Measurements from ENCODE around the gene CCDC192.

CCDC192 gene

GRCh38 chr5:127911619-127912018 is 208.4 kb downstream of the CCDC192 start:
- DNase-seq (ENCODE audit: extremely low read depth in 1 of 2, low read depth in 1 of 2), result no peak

GRCh38 chr5:127912411-127912810 is 209.2 kb downstream of the CCDC192 start:
- DNase-seq (ENCODE audit: extremely low read depth in 1 of 2, low read depth in 1 of 2), result no peak

- DNase-seq (ENCODE audit: extremely low read depth in 1 of 2, low read depth in 1 of 2), result no peak
These were observed 213.8 kb downstream of the CCDC192 start for GRCh38 chr5:127916885-127917573.

GRCh38 chr5:127919006-127919796 is 216.0 kb downstream of the CCDC192 start:
- DNase-seq (ENCODE audit: extremely low read depth in 1 of 2, low read depth in 1 of 2), result no peak

- DNase-seq (ENCODE audit: extremely low read depth in 1 of 2, low read depth in 1 of 2), result no peak
These were observed 216.6 kb downstream of the CCDC192 start for GRCh38 chr5:127919818-127920217.

GRCh38 chr5:127920936-127921335 is 217.7 kb downstream of the CCDC192 start:
- DNase-seq (ENCODE audit: extremely low read depth in 1 of 2, low read depth in 1 of 2), result no peak

GRCh38 chr5:127922603-127923002 is 219.4 kb downstream of the CCDC192 start:
- no peak for DNase-seq (ENCODE audit: extremely low read depth in 1 of 2, low read depth in 1 of 2)

- DNase-seq (ENCODE audit: extremely low read depth in 1 of 2, low read depth in 1 of 2), result no peak
These were observed 220.8 kb downstream of the CCDC192 start for GRCh38 chr5:127923804-127924570.

- no peak for DNase-seq (ENCODE audit: extremely low read depth in 1 of 2, low read depth in 1 of 2)
These were observed 221.4 kb downstream of the CCDC192 start for GRCh38 chr5:127924606-127925005.

GRCh38 chr5:127925916-127926315 is 222.7 kb downstream of the CCDC192 start:
- DNase-seq (ENCODE audit: extremely low read depth in 1 of 2, low read depth in 1 of 2), result no peak

GRCh38 chr5:127926974-127927373 is 223.8 kb downstream of the CCDC192 start:
- DNase-seq (ENCODE audit: extremely low read depth in 1 of 2, low read depth in 1 of 2), result no peak

GRCh38 chr5:127928053-127928452 is 224.9 kb downstream of the CCDC192 start:
- DNase-seq (ENCODE audit: extremely low read depth in 1 of 2, low read depth in 1 of 2), result no peak

- no peak for DNase-seq (ENCODE audit: extremely low read depth in 1 of 2, low read depth in 1 of 2)
These were observed 227.1 kb downstream of the CCDC192 start for GRCh38 chr5:127930311-127930710.

GRCh38 chr5:127931396-127931795 is 228.2 kb downstream of the CCDC192 start:
- no peak for DNase-seq (ENCODE audit: extremely low read depth in 1 of 2, low read depth in 1 of 2)

- no peak for DNase-seq (ENCODE audit: extremely low read depth in 1 of 2, low read depth in 1 of 2)
These were observed 230.2 kb downstream of the CCDC192 start for GRCh38 chr5:127933348-127933747.

GRCh38 chr5:127934791-127935256 is 231.6 kb downstream of the CCDC192 start:
- no peak for DNase-seq (ENCODE audit: extremely low read depth in 1 of 2, low read depth in 1 of 2)

GRCh38 chr5:127935398-127935797 is 232.2 kb downstream of the CCDC192 start:
- DNase-seq (ENCODE audit: extremely low read depth in 1 of 2, low read depth in 1 of 2), result no peak

GRCh38 chr5:127936439-127936972 is 233.3 kb downstream of the CCDC192 start:
- no peak for DNase-seq (ENCODE audit: extremely low read depth in 1 of 2, low read depth in 1 of 2)

GRCh38 chr5:127938746-127939145 is 235.6 kb downstream of the CCDC192 start:
- DNase-seq (ENCODE audit: extremely low read depth in 1 of 2, low read depth in 1 of 2), result no peak

- DNase-seq (ENCODE audit: extremely low read depth in 1 of 2, low read depth in 1 of 2), result no peak
These were observed 237.7 kb downstream of the CCDC192 start for GRCh38 chr5:127940854-127941253.

- no peak for DNase-seq (ENCODE audit: extremely low read depth in 1 of 2, low read depth in 1 of 2)
These were observed 238.5 kb downstream of the CCDC192 start for GRCh38 chr5:127941646-127942045.
